ENCODE results near the gene DENND1C. TPM values are rescaled to one million over a fixed set of nuclear protein-coding genes. Genes with fewer than 3 reads are reported as not detected.

The DENND1C gene
- total RNA-seq, 1 experiment from 2014 or later, result 3.5 TPM

- H3K4me3 Mint-ChIP-seq (ENCODE audit: unreplicated experiment), result peak within 1 kb of the TSS; percentile 96
- Histone ChIP-seq H3K4me1 (peaks cover 20% of the 10 kb centered on the region), H3K4me3 (ENCODE audit: low read depth, low read length) (peak within 1 kb of the TSS; percentile 92), H3K27me3 (replicated peaks; ENCODE audit: control insufficient read depth, insufficient read depth, low read length) (no peaks in the 10 kb centered on the region), H3K9me3 (no peaks in the 10 kb centered on the region), H3K36me3 (ENCODE audit: control insufficient read depth, insufficient read depth, low read length) (peaks cover 2% of the 10 kb centered on the region)
- DNase-seq, result peak in 1 of 2 experiments; percentile 36
- H3K36me3 Mint-ChIP-seq (ENCODE audit: insufficient read depth, unreplicated experiment), result peaks cover 52% of the 10 kb centered on the region
- peak within 1 kb of the TSS; percentile 95 for H3K27ac Mint-ChIP-seq (ENCODE audit: unreplicated experiment)
- no TSS peak for BruUV-seq (replicated peaks)
- no peaks in the 10 kb centered on the region for H3K27me3 Mint-ChIP-seq (ENCODE audit: insufficient read depth, unreplicated experiment)
- intact Hi-C loops (cut with micrococcal nuclease; ENCODE audit: unreplicated experiment), result loop anchor here (2.0 to 10.0 kb wide), 2 partner anchors 40 to 150 kb away; partner anchors contain the start of genes CRB3 and MLLT1
- ChIA-PET POLR2A (interaction anchor here (0.5 to 2.0 kb wide), 7 partner anchors 12 to 63 kb away, joined by 3 to 27 read pairs (median 9); partner anchors contain the start of genes ALKBH7, CLPP and SLC25A23), CTCF (interaction anchor here (0.6 to 2.0 kb wide), 8 partner anchors 13 to 1475 kb away, joined by 3 to 6 read pairs (median 4); partner anchors contain the start of genes ALKBH7 and SLC25A23)
- TF ChIP-seq CTCF (IDR thresholded peaks at IDR 0.05; ENCODE audit: insufficient read depth in 1 of 2, low read depth in 1 of 2, low read length in 1 of 2, severe bottlenecking in 1 of 2, unreplicated experiment in 1 of 2), result no peak
- no peaks in the 10 kb centered on the region for H3K9me3 Mint-ChIP-seq (ENCODE audit: unreplicated experiment)
- H3K4me1 Mint-ChIP-seq (ENCODE audit: low read depth, unreplicated experiment), result peaks cover 6% of the 10 kb centered on the region
Measured at GRCh38 chr19:6424195-6424938, 57.2 kb downstream of the DENND1C start, which contains the start of gene KHSRP. Gene KHSRP (minus strand): TSS chr19:6424811. CDS start chr19:6424701, 110 bp downstream.

- CTCF ChIA-PET, result no interaction called here
- H3K9me3 ChIP-seq, result no peaks in the 10 kb centered on the region
- H3K36me3 Mint-ChIP-seq (ENCODE audit: insufficient read depth, unreplicated experiment), result peaks cover 58% of the 10 kb centered on the region
- H3K9me3 Mint-ChIP-seq (ENCODE audit: unreplicated experiment), result no peaks in the 10 kb centered on the region
- DNase-seq, result peak in 1 of 2 experiments; percentile 64
- peak overlapping the region; percentile 50 for H3K27ac Mint-ChIP-seq (ENCODE audit: unreplicated experiment)
- H3K4me3 Mint-ChIP-seq (ENCODE audit: unreplicated experiment), result peak overlapping the region; percentile 96
- H3K4me1 Mint-ChIP-seq (ENCODE audit: low read depth, unreplicated experiment), result peaks cover 6% of the 10 kb centered on the region
- H3K27me3 Mint-ChIP-seq (ENCODE audit: insufficient read depth, unreplicated experiment), result no peaks in the 10 kb centered on the region
- no peaks in the 10 kb centered on the region for H3K27me3 ChIP-seq (replicated peaks; ENCODE audit: control insufficient read depth, insufficient read depth, low read length)
- peak overlapping the region; percentile 92 for H3K4me3 ChIP-seq (ENCODE audit: low read depth, low read length)
- BruUV-seq (replicated peaks), result TSS peak; percentile 35
- POLR2A ChIA-PET, result no interaction called here
- intact Hi-C loops (cut with micrococcal nuclease; ENCODE audit: unreplicated experiment), result loop anchor here (2.0 to 10.0 kb wide), 2 partner anchors 41 to 149 kb away; partner anchors contain the start of genes CRB3 and MLLT1
- peaks cover 2% of the 10 kb centered on the region for H3K36me3 ChIP-seq (ENCODE audit: control insufficient read depth, insufficient read depth, low read length)
- peaks cover 20% of the 10 kb centered on the region for H3K4me1 ChIP-seq
- no peak for TF ChIP-seq CTCF (IDR thresholded peaks at IDR 0.05; ENCODE audit: insufficient read depth in 1 of 2, low read depth in 1 of 2, low read length in 1 of 2, severe bottlenecking in 1 of 2, unreplicated experiment in 1 of 2)
Measured at GRCh38 chr19:6423499-6424194, 57.9 kb downstream of the DENND1C start.

All from Caco-2 (cell line).